ENCODE data around the gene AKAP11. TPM values are rescaled to one million over a fixed set of nuclear protein-coding genes. Genes with fewer than 3 reads are reported as not detected.

AKAP11 gene
- total and polyA plus RNA-seq, 11 donors: 3.8 to 33.7 (median 24.0) TPM

DNA sequence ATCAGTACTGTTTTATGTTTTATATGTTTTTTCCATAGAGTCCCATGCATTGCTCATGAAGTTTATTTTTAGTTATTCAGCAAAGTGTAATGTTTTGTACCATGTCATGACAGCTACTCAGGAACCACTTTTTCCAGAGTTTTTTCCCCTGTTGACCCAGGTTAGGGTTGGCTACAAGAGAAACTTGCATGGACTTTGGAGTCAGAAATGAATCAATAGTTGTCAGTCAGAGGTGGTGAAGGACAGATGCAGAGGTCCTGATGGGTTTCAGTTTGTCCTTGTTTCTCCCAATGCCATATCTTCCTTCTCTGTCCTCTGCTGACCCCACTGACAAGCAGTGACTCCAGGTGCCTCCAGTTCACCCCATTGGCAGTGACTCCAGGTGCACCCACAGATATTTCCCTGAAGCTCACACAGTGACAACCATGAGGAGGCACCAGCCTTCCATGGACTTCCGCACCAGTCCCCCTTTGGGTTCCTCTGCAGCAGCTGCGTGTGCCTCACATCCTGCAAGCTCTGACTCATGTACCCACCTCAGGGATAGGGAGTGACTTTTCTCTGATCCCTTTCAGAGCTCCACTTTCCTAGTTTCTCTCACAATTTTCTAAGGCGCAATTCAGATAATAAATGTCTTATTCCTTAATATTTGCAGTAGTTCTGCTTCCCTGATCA is 92.1 kb downstream of the AKAP11 start:
- Histone ChIP-seq H3K27me3 (no peaks in the 10 kb centered on the region), H3K4me3 (no peak overlapping the region), H3K9me3 (no peaks in the 10 kb centered on the region), H3K36me3 (no peaks in the 10 kb centered on the region), H3K27ac (no peak overlapping the region), H3K4me1 (no peaks in the 10 kb centered on the region)
- TF ChIP-seq POLR2A (IDR thresholded peaks at IDR 0.05): no peak
- TF ChIP-seq CTCF (IDR thresholded peaks at IDR 0.05): no peak
- intact Hi-C loops (cut with DNase I): no loop called here
- 68 to 89% (median 71%) methylated on average over 3 of the region's 3 CpGs for WGBS, 4 donors
- ATAC-seq: no peak
- no peak for DNase-seq

DNA sequence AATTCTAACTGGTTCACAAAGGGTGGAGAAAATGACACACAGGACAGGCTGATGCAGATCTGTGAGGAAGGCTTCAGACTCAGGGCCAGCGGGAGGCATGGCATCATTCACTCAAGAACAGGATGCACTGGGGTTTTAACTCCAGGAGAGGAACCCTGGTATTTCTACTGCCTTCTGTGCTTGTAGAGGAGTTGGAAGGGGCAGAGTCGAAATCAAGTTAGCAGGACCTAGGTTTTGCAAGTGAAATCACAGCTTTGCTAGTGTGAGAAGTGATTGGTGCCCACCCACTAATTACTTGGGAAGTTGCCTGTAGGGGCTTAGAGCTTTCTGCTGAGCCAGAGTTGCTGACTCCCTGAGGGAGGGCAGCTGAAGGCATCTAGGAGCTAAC is 92.7 kb downstream of the AKAP11 start:
- no peaks in the 10 kb centered on the region for H3K4me1 ChIP-seq
- intact Hi-C loops (cut with DNase I): no loop called here
- no peaks in the 10 kb centered on the region for H3K9me3 ChIP-seq
- H3K27ac ChIP-seq: no peak overlapping the region
- no peak overlapping the region for H3K4me3 ChIP-seq
- no peak for DNase-seq
- no peaks in the 10 kb centered on the region for H3K27me3 ChIP-seq
- no peaks in the 10 kb centered on the region for H3K36me3 ChIP-seq
- ATAC-seq: no peak
- TF ChIP-seq POLR2A (IDR thresholded peaks at IDR 0.05) (no peak), CTCF (IDR thresholded peaks at IDR 0.05) (no peak)
- 11 to 27% (median 19%) methylated on average over 2 of the region's 2 CpGs for WGBS, 4 donors

GRCh38 chr13:42367831-42368230 is 95.9 kb downstream of the AKAP11 start:
- intact Hi-C loops (cut with DNase I): no loop called here
- 43 to 89% (median 85%) methylated on average over 2 of the region's 2 CpGs for WGBS, 4 donors

More at GRCh38 chr13:42367831-42368230, 95.9 kb downstream of the AKAP11 start:
- Histone ChIP-seq H3K27me3 (no peaks in the 10 kb centered on the region), H3K36me3 (no peaks in the 10 kb centered on the region), H3K4me3 (no peak overlapping the region), H3K9me3 (no peaks in the 10 kb centered on the region), H3K4me1 (no peaks in the 10 kb centered on the region), H3K27ac (no peak overlapping the region)
- ATAC-seq (no peak), DNase-seq (no peak)
- TF ChIP-seq POLR2A (IDR thresholded peaks at IDR 0.05) (no peak), CTCF (IDR thresholded peaks at IDR 0.05) (no peak)
